Mesenchymal stem cell (in vitro differentiated cells and primary cell): Measurements from ENCODE around the gene FOXA2. TPM values are rescaled to one million over a fixed set of nuclear protein-coding genes. Genes with fewer than 3 reads are reported as not detected.

ENCODE experiments used
- small RNA-seq: library from polyadenylated mRNA; stranded (forward); fragments of <200 nt; extraction: miRNeasy Mini kit (QIAGEN cat#:217004); gene quantifications from one replicate; pipeline ENCODE3, GENCODE V24; 2013; ENCODE audit warnings: low read depth

Gene FOXA2

Small RNA genes lying within 50 kb of the gene (small RNA-seq; reads per million reads assigned to genes)
- not detected for gene LINC00261
